ENCODE data around the gene SLC4A1.

Gene SLC4A1

DNA sequence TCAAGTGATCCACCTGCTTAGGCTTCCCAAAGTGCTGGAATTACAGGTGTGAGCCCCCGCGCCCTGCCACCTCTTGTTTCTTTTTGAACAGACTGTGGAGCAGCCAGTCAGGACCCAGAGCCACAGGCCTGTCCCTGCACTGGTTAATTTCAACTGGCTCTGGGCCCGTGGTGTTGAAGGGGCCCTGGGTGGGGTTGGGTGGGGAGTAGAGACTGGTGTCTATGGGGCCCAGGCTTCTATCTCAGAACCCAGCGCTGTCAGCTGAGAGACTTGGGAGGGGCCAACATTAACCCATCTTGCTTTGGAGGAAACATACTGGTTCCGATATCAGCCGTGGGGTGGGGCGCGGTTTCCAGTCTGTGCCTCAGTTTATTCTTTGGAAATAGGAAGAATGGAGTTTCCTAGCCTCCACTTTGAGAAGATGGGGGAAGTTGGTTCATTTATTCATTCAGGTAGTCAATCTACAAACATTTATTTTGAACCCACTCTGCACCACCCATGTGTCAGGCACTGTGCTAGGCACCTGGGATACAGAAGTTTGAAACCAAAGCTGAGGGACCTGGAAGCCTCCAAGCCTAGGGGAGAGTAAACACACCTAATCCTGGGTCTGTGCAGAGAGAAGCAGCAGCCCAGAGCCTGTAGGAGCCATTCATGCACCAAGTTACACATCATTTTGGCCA lies 15.5 kb upstream of the SLC4A1 start:
- TF ChIP-seq BACH2 (CRISPR knock-in tag; IDR thresholded peaks at IDR 0.05; ENCODE audit: borderline replicate concordance), result no peak
- no peak for TF ChIP-seq CSDC2 (CRISPR knock-in tag; IDR thresholded peaks at IDR 0.05)
- TF ChIP-seq ZNF8 (CRISPR knock-in tag; IDR thresholded peaks at IDR 0.05), result no peak
- TF ChIP-seq ZNF70 (CRISPR knock-in tag; IDR thresholded peaks at IDR 0.05), result no peak
- no peak for TF ChIP-seq RARB (CRISPR knock-in tag; IDR thresholded peaks at IDR 0.05)
- TF ChIP-seq TSHZ2 (CRISPR knock-in tag; IDR thresholded peaks at IDR 0.05), result no peak
- TF ChIP-seq ARNTL (CRISPR knock-in tag; IDR thresholded peaks at IDR 0.05; ENCODE audit: borderline replicate concordance, low read depth), result no peak
- no peak for TF ChIP-seq ZC3H10 (CRISPR knock-in tag; IDR thresholded peaks at IDR 0.05)
- TF ChIP-seq ZFP3 (CRISPR knock-in tag; IDR thresholded peaks at IDR 0.05), result no peak
- TF ChIP-seq CREB5 (CRISPR knock-in tag; IDR thresholded peaks at IDR 0.05; ENCODE audit: low read depth), result no peak
- no peak for TF ChIP-seq ESRRG (CRISPR knock-in tag; IDR thresholded peaks at IDR 0.05)
- no peak for TF ChIP-seq ZNF565 (CRISPR knock-in tag; conservative IDR thresholded peaks at IDR 0.05; ENCODE audit: low read depth)
- no peak for TF ChIP-seq ISL1 (CRISPR knock-in tag; IDR thresholded peaks at IDR 0.05)
- no peak for ATAC-seq

GRCh38 chr17:44282264-44282663 lies 14.3 kb upstream of the SLC4A1 start:
- ATAC-seq, result no peak
- TF ChIP-seq, protein P1, sequence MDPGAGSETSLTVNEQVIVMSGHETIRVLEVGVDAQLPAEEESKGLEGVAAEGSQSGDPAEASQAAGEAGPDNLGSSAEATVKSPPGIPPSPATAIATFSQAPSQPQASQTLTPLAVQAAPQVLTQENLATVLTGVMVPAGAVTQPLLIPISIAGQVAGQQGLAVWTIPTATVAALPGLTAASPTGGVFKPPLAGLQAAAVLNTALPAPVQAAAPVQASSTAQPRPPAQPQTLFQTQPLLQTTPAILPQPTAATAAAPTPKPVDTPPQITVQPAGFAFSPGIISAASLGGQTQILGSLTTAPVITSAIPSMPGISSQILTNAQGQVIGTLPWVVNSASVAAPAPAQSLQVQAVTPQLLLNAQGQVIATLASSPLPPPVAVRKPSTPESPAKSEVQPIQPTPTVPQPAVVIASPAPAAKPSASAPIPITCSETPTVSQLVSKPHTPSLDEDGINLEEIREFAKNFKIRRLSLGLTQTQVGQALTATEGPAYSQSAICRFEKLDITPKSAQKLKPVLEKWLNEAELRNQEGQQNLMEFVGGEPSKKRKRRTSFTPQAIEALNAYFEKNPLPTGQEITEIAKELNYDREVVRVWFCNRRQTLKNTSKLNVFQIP (CRISPR knock-in tag; IDR thresholded peaks at IDR 0.05; ENCODE audit: borderline replicate concordance, low read depth), result no peak
- TF ChIP-seq GLIS3 (CRISPR knock-in tag; IDR thresholded peaks at IDR 0.05) (no peak), ZNF8 (CRISPR knock-in tag; IDR thresholded peaks at IDR 0.05) (no peak), ZC3H10 (CRISPR knock-in tag; IDR thresholded peaks at IDR 0.05) (no peak), CSRNP3 (CRISPR knock-in tag; IDR thresholded peaks at IDR 0.05) (no peak), OSR1 (CRISPR knock-in tag; IDR thresholded peaks at IDR 0.05) (no peak), TSHZ2 (CRISPR knock-in tag; IDR thresholded peaks at IDR 0.05) (no peak), ZNF565 (CRISPR knock-in tag; conservative IDR thresholded peaks at IDR 0.05; ENCODE audit: low read depth) (no peak), CREB5 (CRISPR knock-in tag; IDR thresholded peaks at IDR 0.05; ENCODE audit: low read depth) (no peak), RARB (CRISPR knock-in tag; IDR thresholded peaks at IDR 0.05) (no peak)

GRCh38 chr17:44281570-44281969 lies 13.6 kb upstream of the SLC4A1 start:
- no peak for ATAC-seq
- TF ChIP-seq ZNF70 (CRISPR knock-in tag; IDR thresholded peaks at IDR 0.05) (no peak), CREB5 (CRISPR knock-in tag; IDR thresholded peaks at IDR 0.05; ENCODE audit: low read depth) (no peak), ISL1 (CRISPR knock-in tag; IDR thresholded peaks at IDR 0.05) (no peak), PPARA (CRISPR knock-in tag; IDR thresholded peaks at IDR 0.05; ENCODE audit: borderline replicate concordance) (no peak), TOX (CRISPR knock-in tag; IDR thresholded peaks at IDR 0.05; ENCODE audit: borderline replicate concordance) (no peak), ZNF8 (CRISPR knock-in tag; IDR thresholded peaks at IDR 0.05) (no peak), BACH2 (CRISPR knock-in tag; IDR thresholded peaks at IDR 0.05; ENCODE audit: borderline replicate concordance) (no peak), SNAI2 (CRISPR knock-in tag; IDR thresholded peaks at IDR 0.05) (no peak), ZC3H10 (CRISPR knock-in tag; IDR thresholded peaks at IDR 0.05) (no peak), TCF4 (CRISPR knock-in tag; IDR thresholded peaks at IDR 0.05; ENCODE audit: borderline replicate concordance) (no peak), ZFP3 (CRISPR knock-in tag; IDR thresholded peaks at IDR 0.05) (no peak), GLIS3 (CRISPR knock-in tag; IDR thresholded peaks at IDR 0.05) (no peak), PATZ1 (CRISPR knock-in tag; IDR thresholded peaks at IDR 0.05; ENCODE audit: borderline replicate concordance) (no peak)

Data from SK-N-SH treated with all-trans-retinoic acid at 6 μM for 48 hours (cell line).